ENCODE data around the gene NLRP5. TPM values are rescaled to one million over a fixed set of nuclear protein-coding genes. Genes with fewer than 3 reads are reported as not detected.
A peak's percentile ranks its signal among the peaks of the same experiment; 100 is the strongest.

NLRP5 gene
- total and polyA plus RNA-seq, 9 donors, result 0.17 to 2.7 (median 0.52) TPM; not detected in 6

DNA sequence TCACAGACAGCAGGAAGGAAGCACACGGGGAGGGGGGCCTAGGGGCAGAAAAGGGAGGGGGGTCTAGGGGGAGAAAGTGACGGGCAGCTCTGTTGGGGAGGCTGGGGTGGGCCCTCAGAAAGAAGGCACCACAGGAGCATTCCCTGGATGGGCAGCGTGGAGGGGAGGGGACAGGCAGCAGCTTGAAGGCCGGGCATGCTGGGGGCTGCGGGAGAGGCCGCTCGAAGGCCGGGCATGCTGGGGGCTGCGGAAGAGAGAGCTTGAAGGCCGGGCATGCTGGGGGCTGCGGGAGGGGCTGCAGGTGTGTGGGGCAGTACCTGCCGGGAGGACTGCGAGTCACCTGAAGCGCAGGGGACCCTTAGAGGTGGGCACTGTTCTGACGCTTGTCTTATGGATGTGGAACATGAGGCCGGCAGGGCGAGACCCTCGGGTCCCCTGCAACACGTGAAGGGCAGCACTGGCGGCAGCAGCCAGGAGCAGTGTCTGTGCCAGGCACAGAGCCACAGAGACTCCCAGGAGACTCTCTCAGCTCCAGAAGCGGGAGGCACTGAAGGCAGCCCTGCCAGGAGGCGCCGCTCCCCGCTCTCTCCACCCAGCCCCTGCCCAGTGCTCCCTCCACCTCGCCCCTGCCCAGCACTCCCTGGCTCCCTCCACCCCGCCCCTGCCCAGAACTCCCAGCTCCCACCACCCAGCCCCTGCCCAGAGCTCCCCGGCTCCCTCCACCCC is 121.2 kb downstream of the NLRP5 start:
- no peak overlapping the region for H3K4me3 ChIP-seq
- H3K4me1 ChIP-seq (ENCODE audit: insufficient read depth), result peaks cover 38% of the 10 kb centered on the region
- TF ChIP-seq CTCF (IDR thresholded peaks at IDR 0.05), result no peak
- TF ChIP-seq POLR2A (IDR thresholded peaks at IDR 0.05), result no peak
- no peak for TF ChIP-seq EP300 (IDR thresholded peaks at IDR 0.05)
- no peak for DNase-seq
- 70 to 78% (median 77%) methylated on average over 26 to 27 of the region's 27 CpGs for WGBS, 3 donors
- no peaks in the 10 kb centered on the region for H3K27me3 ChIP-seq
- no peak overlapping the region for H3K27ac ChIP-seq
- no peaks in the 10 kb centered on the region for H3K36me3 ChIP-seq
- intact Hi-C loops (cut with DNase I), result loop anchor here in 2 of 4 donors (5.0 kb wide), 2 partner anchors 35 to 50 kb away; partner anchors contain the start of gene ZNF444 (in 1 of the 2)
- no peaks in the 10 kb centered on the region for H3K9me3 ChIP-seq

- TF ChIP-seq CTCF (IDR thresholded peaks at IDR 0.05) (no peak), EP300 (IDR thresholded peaks at IDR 0.05) (no peak), POLR2A (IDR thresholded peaks at IDR 0.05) (no peak)
- peak; percentile 64 to 76 (median 72) for DNase-seq
- Histone ChIP-seq H3K4me1 (ENCODE audit: insufficient read depth) (peaks cover 40% of the 10 kb centered on the region), H3K27ac (peak overlapping the region in 1 of 2 donors; percentile 11), H3K36me3 (no peaks in the 10 kb centered on the region), H3K4me3 (peak overlapping the region; percentile 11), H3K9me3 (no peaks in the 10 kb centered on the region), H3K27me3 (no peaks in the 10 kb centered on the region)
- intact Hi-C loops (cut with DNase I), result loop anchor here in 2 of 4 donors (5.0 kb wide), 2 partner anchors 34 to 49 kb away; partner anchors contain the start of gene ZNF444 (in 1 of the 2)
- 23 to 29% (median 29%) methylated on average over 22 to 24 of the region's 24 CpGs for WGBS, 3 donors
These were observed 122.0 kb downstream of the NLRP5 start for GRCh38 chr19:56108447-56109195.

- Histone ChIP-seq H3K27ac (peak overlapping the region in 1 of 2 donors; percentile 11), H3K9me3 (no peaks in the 10 kb centered on the region), H3K36me3 (no peaks in the 10 kb centered on the region), H3K27me3 (no peaks in the 10 kb centered on the region), H3K4me1 (ENCODE audit: insufficient read depth) (peaks cover 43% of the 10 kb centered on the region), H3K4me3 (peak overlapping the region; percentile 11)
- 22 to 30% (median 22%) methylated on average over 13 of the region's 13 CpGs for WGBS, 3 donors
- intact Hi-C loops (cut with DNase I), result loop anchor here in 2 of 4 donors (5.0 kb wide), 2 partner anchors 33 to 48 kb away; partner anchors contain the start of gene ZNF444 (in 1 of the 2)
- no peak for DNase-seq
- no peak for TF ChIP-seq EP300 (IDR thresholded peaks at IDR 0.05)
- no peak for TF ChIP-seq CTCF (IDR thresholded peaks at IDR 0.05)
- no peak for TF ChIP-seq POLR2A (IDR thresholded peaks at IDR 0.05)
These were observed 122.7 kb downstream of the NLRP5 start for GRCh38 chr19:56109226-56109625.
